Memory B cell (primary cell): Measurements from ENCODE around the gene MEF2A.

Experiments used
- ATAC-seq: fragments of 150-1000 bp; cut with Tn5 transposase; 2 replicates; pipeline ENCODE4 v1.10.0; 2021; ENCODE audit warnings: low read depth, mild to moderate bottlenecking, moderate library complexity
- DNase-seq, 2 donors: peaks; one replicate each; pipeline ENCODE4 v3.0.0; 2022; ENCODE audit warnings: low spot score in 2 of 2
- H3K27ac Mint-ChIP-seq: one replicate; pipeline ENCODE4 v1.8.0; 2022; ENCODE audit warnings: mild to moderate bottlenecking, moderate library complexity, mixed read lengths
- H3K27me3 Mint-ChIP-seq: one replicate; pipeline ENCODE4 v1.8.0; 2022; ENCODE audit warnings: mixed read lengths
- H3K36me3 Mint-ChIP-seq: one replicate; pipeline ENCODE4 v1.8.0; 2022; ENCODE audit warnings: mild to moderate bottlenecking, mixed read lengths
- H3K4me1 Mint-ChIP-seq: one replicate; pipeline ENCODE4 v1.8.0; 2022; ENCODE audit warnings: mixed read lengths
- H3K4me3 Mint-ChIP-seq: one replicate; pipeline ENCODE4 v1.8.0; 2022; ENCODE audit warnings: mild to moderate bottlenecking, moderate library complexity, mixed read lengths
- H3K9me3 Mint-ChIP-seq: one replicate; pipeline ENCODE4 v1.8.0; 2022; ENCODE audit warnings: mixed read lengths

MEF2A gene

DNA sequence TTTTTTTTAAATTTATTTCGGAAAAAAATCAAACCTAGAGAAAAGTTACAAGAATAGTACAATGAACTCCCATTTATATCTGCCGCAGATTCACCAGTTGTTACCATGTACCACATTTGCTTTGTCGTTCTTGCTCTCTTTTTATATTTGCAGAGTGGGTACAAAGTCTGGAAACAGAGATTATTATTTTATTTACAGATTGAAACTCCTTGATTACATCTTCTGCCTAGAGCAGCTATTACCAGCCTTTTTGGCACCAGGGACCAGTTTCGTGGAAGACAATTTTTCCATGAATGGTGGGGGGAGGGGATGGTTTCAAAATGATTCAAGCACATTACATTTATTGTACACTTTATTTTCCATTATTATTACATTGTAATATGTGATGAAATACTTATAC is 8.3 kb downstream of the MEF2A start:
- Mint-ChIP-seq H3K36me3 (peaks cover 15% of the 10 kb centered on the region), H3K27me3 (no peaks in the 10 kb centered on the region)
- no peak for ATAC-seq

DNA sequence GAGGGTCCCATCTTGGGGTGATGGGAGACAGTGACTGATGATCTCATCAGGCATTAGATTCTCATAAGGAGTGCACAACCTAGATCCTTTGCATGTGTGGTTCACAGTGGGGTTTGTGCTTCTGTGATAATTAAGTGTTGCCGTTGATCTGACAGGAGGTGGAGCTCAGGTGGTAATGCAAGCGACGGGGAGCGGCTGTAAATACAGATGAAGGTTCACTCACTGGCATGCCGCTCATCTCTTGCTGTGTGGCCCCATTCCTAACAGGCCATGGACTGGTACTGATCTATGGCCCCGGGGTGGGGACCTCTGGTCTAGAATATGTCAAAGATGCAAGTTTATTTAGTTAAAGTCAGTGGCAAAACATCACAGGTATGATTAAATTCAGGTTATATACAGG is 8.7 kb downstream of the MEF2A start:
- ATAC-seq (no peak), DNase-seq (no peak)
- Mint-ChIP-seq H3K36me3 (peaks cover 15% of the 10 kb centered on the region), H3K4me1 (peaks cover 48% of the 10 kb centered on the region), H3K27me3 (no peaks in the 10 kb centered on the region), H3K27ac (peak overlapping the region; percentile 45), H3K4me3 (no peak overlapping the region), H3K9me3 (no peaks in the 10 kb centered on the region)

More for the DNA sequence above, 8.3 kb downstream of the MEF2A start:
- Mint-ChIP-seq H3K4me1 (peaks cover 48% of the 10 kb centered on the region), H3K9me3 (no peaks in the 10 kb centered on the region), H3K4me3 (no peak overlapping the region), H3K27ac (no peak overlapping the region)
- DNase-seq = no peak

DNA sequence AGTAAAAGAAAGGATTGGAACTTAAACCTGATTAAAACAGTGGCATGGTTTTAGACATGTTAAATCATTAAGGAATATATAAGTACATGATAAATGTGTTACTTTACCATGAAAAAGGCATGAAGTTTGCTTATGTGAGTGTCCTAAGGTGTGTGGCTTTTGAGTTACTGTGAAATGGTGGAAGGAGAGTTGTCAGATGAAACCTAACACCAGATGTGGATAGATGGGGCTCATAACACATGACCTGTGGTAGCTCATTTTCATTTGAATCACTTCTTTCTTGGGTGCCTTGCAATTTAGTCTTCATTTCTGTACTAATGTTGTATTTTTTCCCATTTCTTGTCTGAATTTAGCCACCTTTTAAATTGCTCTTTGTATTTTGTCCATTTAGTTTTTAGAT is 13.0 kb downstream of the MEF2A start:
- Mint-ChIP-seq H3K4me1 (peaks cover 63% of the 10 kb centered on the region), H3K4me3 (peak overlapping the region; percentile 37), H3K27ac (peak overlapping the region; percentile 21), H3K27me3 (no peaks in the 10 kb centered on the region), H3K9me3 (no peaks in the 10 kb centered on the region), H3K36me3 (peaks cover 12% of the 10 kb centered on the region)
- ATAC-seq = peak; percentile 70
- no peak for DNase-seq

DNA sequence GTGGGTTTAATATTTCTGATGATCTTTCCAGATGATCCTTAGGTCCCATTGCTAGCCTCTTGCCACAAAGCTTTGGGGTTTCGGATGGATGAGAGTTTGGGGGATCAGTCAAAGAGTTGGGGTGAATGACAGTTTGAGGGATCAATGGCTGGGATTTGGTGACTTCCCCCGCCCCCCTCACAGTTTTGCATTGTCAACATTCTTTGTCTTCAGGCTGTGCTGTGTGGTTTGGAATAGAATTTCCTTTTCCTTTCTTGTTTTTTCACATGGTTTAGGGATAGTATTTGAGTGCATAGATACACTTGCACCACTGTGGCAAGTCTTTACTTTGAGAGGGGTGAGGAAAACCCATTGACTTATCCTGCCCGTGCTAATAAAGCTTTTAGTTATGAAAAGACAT is 14.3 kb downstream of the MEF2A start:
- peak overlapping the region; percentile 84 for H3K27ac Mint-ChIP-seq
- H3K4me3 Mint-ChIP-seq = peak overlapping the region; percentile 2
- H3K27me3 Mint-ChIP-seq = no peaks in the 10 kb centered on the region
- DNase-seq (no peak), ATAC-seq (no peak)
- peaks cover 62% of the 10 kb centered on the region for H3K4me1 Mint-ChIP-seq
- H3K36me3 Mint-ChIP-seq = peaks cover 18% of the 10 kb centered on the region
- peaks cover 4% of the 10 kb centered on the region for H3K9me3 Mint-ChIP-seq

DNA sequence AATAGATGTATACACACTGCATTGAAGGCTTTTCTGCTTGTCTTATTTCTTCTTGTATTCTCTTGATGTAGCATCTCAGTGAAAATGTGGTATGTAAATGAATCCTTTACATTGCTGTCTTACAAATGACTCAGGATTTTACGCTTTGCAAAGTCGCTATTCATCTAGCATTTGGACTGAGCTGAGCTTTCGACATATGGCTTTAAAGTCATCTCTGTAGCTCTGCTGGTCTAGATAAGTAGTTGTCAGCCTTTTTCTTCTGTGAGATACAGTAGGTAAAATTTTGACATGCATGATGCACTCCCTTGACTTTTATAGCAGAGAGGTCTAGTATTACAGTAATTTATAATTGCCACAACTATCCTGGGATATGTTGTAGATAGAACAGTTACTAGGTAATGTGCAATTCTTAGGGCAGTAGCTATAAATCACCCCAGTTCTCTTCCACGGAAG is 16.8 kb downstream of the MEF2A start:
- DNase-seq (no peak), ATAC-seq (no peak)
- Mint-ChIP-seq H3K36me3 (peaks cover 27% of the 10 kb centered on the region), H3K9me3 (peaks cover 6% of the 10 kb centered on the region), H3K27ac (peak overlapping the region; percentile 51), H3K27me3 (no peaks in the 10 kb centered on the region), H3K4me1 (peaks cover 50% of the 10 kb centered on the region), H3K4me3 (no peak overlapping the region)

DNA sequence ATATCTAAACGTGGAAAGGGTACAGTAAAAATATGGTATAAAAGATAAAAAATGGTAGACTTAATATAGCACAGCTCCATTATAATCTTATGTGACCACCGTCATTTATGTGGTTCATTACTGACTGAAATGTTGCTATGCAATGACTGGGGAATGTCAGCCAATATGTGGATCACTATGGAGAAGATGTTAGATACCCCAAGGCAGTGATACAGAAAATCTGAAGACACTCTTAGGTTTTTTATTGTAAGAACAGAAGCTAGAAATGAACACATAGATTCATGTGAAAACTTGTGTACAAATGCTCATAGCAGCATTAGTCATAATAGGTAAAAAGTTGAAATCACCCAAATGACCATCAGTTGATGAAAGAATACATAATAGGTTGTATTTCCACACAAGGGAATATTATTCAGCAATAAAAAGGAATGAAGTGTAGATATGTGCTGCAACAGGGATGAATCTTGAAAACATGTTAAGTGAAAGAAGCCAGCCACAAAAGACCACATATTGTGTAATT is 18.4 kb downstream of the MEF2A start:
- H3K4me1 Mint-ChIP-seq = peaks cover 46% of the 10 kb centered on the region
- H3K27ac Mint-ChIP-seq = peak overlapping the region; percentile 56
- no peak overlapping the region for H3K4me3 Mint-ChIP-seq
- no peak for ATAC-seq
- H3K27me3 Mint-ChIP-seq = no peaks in the 10 kb centered on the region
- peaks cover 31% of the 10 kb centered on the region for H3K36me3 Mint-ChIP-seq
- no peak for DNase-seq
- peaks cover 6% of the 10 kb centered on the region for H3K9me3 Mint-ChIP-seq

DNA sequence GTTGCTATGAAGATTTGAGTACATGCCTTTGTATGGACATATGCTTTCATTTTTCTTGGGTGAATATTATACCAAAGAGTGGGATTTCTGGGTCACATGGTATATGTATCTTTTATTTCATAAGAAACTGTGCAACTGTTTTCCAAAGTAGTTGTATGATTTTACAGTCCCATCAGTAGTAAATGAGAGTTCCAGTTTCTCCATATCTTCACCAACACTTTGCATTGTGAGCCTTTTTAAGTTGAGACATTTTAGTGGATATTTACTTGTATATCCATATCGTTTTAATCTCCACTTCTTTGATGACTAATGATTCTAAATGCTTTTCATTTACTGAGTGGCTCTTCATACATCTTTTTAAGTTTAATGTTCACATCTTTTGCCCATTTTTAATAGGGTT is 20.3 kb downstream of the MEF2A start:
- DNase-seq = no peak
- no peak overlapping the region for H3K27ac Mint-ChIP-seq
- ATAC-seq = no peak
- no peak overlapping the region for H3K4me3 Mint-ChIP-seq
- peaks cover 29% of the 10 kb centered on the region for H3K36me3 Mint-ChIP-seq
- H3K27me3 Mint-ChIP-seq = no peaks in the 10 kb centered on the region
- H3K4me1 Mint-ChIP-seq = peaks cover 46% of the 10 kb centered on the region
- peaks cover 6% of the 10 kb centered on the region for H3K9me3 Mint-ChIP-seq

DNA sequence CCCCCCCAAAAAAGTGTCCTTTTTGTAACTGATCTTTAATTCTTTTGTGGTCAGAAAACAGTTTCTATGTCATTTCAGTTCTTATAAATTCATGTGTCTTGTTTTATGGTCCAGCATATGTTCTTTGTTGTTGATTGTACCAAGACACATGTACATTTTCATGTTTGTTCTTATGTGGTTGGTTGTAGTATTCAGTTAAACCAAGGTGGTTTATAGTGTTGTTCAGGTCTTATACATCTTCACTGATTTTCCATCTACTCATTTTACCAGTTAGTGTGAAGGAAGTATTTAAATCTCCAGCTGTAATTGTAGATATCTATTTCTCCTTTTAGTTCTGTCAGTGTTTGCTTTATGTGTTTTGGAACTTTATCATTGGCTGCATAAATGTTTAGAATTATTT is 24.0 kb downstream of the MEF2A start:
- H3K4me3 Mint-ChIP-seq = no peak overlapping the region
- H3K36me3 Mint-ChIP-seq = peaks cover 35% of the 10 kb centered on the region
- H3K4me1 Mint-ChIP-seq = peaks cover 50% of the 10 kb centered on the region

DNA sequence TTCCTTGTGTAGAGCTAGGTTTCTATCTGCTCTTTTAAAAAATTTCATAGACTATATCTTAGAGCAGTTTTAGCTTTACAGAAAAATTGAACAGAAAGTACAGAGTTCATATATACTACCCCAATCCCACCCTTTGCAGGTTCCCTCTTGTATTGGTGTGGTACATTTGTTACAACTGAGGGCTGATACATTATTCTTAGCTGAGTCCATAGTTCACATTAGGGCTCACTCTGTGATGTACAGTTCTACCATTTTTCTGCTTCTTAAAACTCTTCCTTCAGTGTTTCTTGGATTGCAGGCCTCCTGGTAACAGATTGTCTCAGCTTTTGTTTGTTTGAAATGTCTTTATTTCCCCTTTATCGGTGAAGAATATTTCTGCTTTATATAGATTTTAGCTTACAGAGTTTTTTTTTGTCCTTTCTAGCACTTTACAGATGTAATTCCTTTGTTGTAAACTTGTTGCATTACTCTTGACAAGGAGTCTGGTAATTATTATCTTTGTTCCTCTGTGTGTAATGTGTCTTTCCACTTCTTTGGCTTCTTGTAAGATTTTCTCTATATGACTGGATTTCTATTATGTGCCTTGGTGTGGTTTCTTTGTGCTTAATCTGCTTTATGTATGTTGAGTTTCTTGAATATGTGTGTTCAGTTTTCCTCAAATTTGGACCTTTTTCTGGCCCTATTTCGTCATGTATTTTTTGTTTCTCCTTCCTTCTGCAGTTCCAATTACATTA is 25.3 kb downstream of the MEF2A start:
- ATAC-seq = no peak
- H3K9me3 Mint-ChIP-seq = peaks cover 2% of the 10 kb centered on the region
- no peak overlapping the region for H3K4me3 Mint-ChIP-seq
- peaks cover 57% of the 10 kb centered on the region for H3K4me1 Mint-ChIP-seq
- peaks cover 31% of the 10 kb centered on the region for H3K36me3 Mint-ChIP-seq
- no peak for DNase-seq
- no peaks in the 10 kb centered on the region for H3K27me3 Mint-ChIP-seq
- H3K27ac Mint-ChIP-seq = peak overlapping the region; percentile 46

More for the DNA sequence above, 24.0 kb downstream of the MEF2A start:
- Mint-ChIP-seq H3K27me3 (no peaks in the 10 kb centered on the region), H3K27ac (peak overlapping the region; percentile 28), H3K9me3 (peaks cover 2% of the 10 kb centered on the region)
- no peak for ATAC-seq
- DNase-seq = no peak

DNA sequence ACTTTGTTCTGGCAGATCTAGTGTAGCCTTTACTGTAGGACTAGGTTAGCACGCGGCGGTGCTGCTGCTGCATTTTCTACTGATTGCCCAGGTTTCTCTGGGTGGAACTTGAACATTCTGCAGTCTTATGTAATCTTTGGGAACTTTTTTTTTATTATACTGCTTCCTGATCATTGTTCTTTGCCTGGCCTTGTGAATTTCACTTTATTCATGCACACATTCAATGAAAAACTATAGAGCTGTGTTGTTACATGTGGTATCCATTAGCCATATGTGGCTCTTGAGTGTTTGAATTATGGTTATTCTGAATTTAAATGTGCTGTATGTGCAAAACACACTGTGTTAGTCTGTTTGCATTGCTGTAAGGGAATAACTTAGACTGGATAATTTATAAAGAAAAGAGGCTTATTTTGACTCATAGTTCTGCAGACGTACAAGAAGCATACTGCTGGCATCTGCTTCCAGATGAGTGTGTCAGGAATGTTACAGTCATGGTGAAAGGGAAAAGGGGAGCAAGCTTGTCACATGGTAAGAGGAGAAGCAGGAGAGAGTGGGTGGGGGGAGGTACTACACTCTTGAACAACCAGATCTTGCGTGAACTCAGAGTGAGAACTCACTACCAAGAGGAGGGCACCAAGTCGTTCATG is 26.5 kb downstream of the MEF2A start:
- peaks cover 29% of the 10 kb centered on the region for H3K36me3 Mint-ChIP-seq
- peaks cover 57% of the 10 kb centered on the region for H3K4me1 Mint-ChIP-seq
- no peak overlapping the region for H3K4me3 Mint-ChIP-seq
- no peak for DNase-seq
- no peaks in the 10 kb centered on the region for H3K27me3 Mint-ChIP-seq
- H3K27ac Mint-ChIP-seq = peak overlapping the region; percentile 46
- peaks cover 2% of the 10 kb centered on the region for H3K9me3 Mint-ChIP-seq
- ATAC-seq = no peak

DNA sequence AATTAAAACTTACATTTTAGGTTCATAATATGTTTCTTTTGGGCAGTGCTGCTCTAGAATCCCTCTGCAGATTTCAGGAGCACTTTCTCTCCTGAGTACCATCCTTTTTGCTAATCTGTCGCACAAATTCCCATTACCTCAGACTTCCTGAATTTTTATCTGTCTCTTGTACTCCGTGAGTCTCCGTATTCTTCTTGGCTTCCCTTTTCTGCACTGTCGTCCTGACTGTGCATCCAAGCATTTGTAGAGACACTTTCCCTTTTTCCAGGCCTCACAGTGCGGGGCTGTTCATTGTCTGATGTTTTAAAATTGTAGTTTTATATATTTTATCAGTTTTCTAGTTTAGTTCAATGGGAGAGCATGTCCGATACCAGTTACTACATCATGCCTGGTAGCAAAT is 27.3 kb downstream of the MEF2A start:
- peaks cover 5% of the 10 kb centered on the region for H3K9me3 Mint-ChIP-seq
- H3K4me1 Mint-ChIP-seq = peaks cover 53% of the 10 kb centered on the region
- no peak overlapping the region for H3K4me3 Mint-ChIP-seq
- H3K36me3 Mint-ChIP-seq = peaks cover 28% of the 10 kb centered on the region
- no peak overlapping the region for H3K27ac Mint-ChIP-seq
- ATAC-seq (no peak), DNase-seq (no peak)
- no peaks in the 10 kb centered on the region for H3K27me3 Mint-ChIP-seq

DNA sequence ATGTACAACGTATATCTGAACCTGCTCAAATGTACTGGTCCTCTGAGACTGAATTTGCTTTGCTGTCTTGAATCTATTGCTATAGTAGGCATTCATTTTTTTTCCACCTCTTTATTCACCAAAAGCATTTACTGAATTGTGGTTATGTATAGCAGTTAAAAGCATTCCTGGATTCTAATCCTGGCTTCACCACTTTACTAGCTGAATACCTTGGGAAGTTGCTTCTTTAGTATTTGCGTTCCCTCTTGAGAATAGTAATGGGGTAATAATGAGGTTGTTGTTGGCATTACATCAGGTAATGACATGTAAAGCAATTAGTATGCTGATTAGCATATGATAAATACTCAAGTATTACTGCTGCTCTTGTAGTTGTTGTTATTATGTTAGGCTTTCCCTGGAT is 29.1 kb downstream of the MEF2A start:
- ATAC-seq (no peak), DNase-seq (no peak)
- Mint-ChIP-seq H3K27me3 (no peaks in the 10 kb centered on the region), H3K4me3 (no peak overlapping the region), H3K36me3 (peaks cover 35% of the 10 kb centered on the region), H3K27ac (no peak overlapping the region), H3K9me3 (peaks cover 8% of the 10 kb centered on the region), H3K4me1 (peaks cover 45% of the 10 kb centered on the region)

DNA sequence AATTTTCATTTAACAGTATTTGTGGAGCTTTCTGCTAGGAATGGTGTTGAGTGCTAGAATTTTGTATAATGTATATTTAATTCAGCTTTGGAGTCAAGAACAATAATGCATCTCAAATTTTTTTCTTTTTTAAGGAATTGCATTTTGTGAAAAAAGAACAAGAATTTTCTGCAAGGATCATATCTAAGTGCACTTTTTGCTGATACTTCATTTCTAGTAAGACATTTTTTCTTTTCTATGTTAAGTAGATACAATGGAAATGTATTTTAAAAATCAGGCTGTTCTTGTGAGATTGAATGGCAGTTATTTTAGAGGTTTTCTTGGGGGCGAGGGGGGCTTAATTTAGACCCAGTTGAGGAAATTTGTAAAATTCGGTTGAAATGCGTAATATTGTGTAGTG is 32.5 kb downstream of the MEF2A start:
- Mint-ChIP-seq H3K36me3 (peaks cover 44% of the 10 kb centered on the region), H3K27ac (no peak overlapping the region), H3K9me3 (peaks cover 9% of the 10 kb centered on the region), H3K4me3 (no peak overlapping the region), H3K27me3 (no peaks in the 10 kb centered on the region), H3K4me1 (peaks cover 39% of the 10 kb centered on the region)
- DNase-seq = no peak
- no peak for ATAC-seq

DNA sequence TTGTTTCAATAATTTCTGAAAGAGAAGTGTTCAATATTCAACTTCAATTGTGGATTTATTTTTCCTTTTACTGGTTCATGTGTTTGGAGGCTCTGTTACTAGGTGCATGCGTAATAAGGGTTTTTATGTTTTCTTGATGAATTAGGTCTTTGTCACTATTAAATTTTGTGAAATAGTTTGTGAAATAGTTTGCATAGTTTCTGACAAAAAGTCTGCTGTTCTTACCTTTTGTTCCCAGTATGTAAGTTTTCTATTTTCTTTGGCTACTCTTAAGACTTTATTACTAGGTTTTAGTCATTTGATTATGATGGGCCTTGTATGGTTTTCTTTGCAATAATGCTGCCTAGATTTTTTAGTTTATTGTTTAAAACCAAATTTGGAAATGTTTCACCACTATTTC is 38.0 kb downstream of the MEF2A start:
- H3K4me3 Mint-ChIP-seq = no peak overlapping the region
- peaks cover 60% of the 10 kb centered on the region for H3K4me1 Mint-ChIP-seq

More for the DNA sequence above, 38.0 kb downstream of the MEF2A start:
- ATAC-seq (no peak), DNase-seq (no peak)
- H3K27ac Mint-ChIP-seq = peak overlapping the region; percentile 77
- H3K9me3 Mint-ChIP-seq = peaks cover 1% of the 10 kb centered on the region
- H3K36me3 Mint-ChIP-seq = peaks cover 40% of the 10 kb centered on the region
- H3K27me3 Mint-ChIP-seq = no peaks in the 10 kb centered on the region
